ENCODE results near the gene RERE. TPM values are rescaled to one million over a fixed set of nuclear protein-coding genes. Genes with fewer than 3 reads are reported as not detected.
A peak's percentile ranks its signal among the peaks of the same experiment; 100 is the strongest.
"Not testable (repeated sequence)": the region's sequence is repeated elsewhere in the genome, so short reads cannot be mapped to it uniquely, and the experiment has no call there.

The RERE gene
- polyA plus RNA-seq, 6 donors from 2014 or later: 10.7 to 50.1 (median 22.3) TPM

GRCh38 chr1:8519167-8519566, 298.3 kb downstream of the RERE start:
- no peaks in the 10 kb centered on the region for H3K9me3 Mint-ChIP-seq
- ATAC-seq (ENCODE audit: low read depth in 2 of 2): no peak
- DNase-seq: no peak
- H3K4me3 Mint-ChIP-seq: no peak overlapping the region
- H3K27me3 Mint-ChIP-seq: no peaks in the 10 kb centered on the region
- H3K27ac Mint-ChIP-seq: no peak overlapping the region
- peaks cover 50 to 74% (median 60%) of the 10 kb centered on the region in 3 donors for H3K4me1 Mint-ChIP-seq
- peaks cover 21 to 23% of the 10 kb centered on the region in 2 donors for H3K36me3 Mint-ChIP-seq

GRCh38 chr1:8518490-8518801, 299.0 kb downstream of the RERE start:
- DNase-seq (no peak), ATAC-seq (ENCODE audit: low read depth in 2 of 2) (no peak)
- Mint-ChIP-seq H3K9me3 (no peaks in the 10 kb centered on the region), H3K27ac (peak overlapping the region in 3 of 6 donors; percentile 51 to 87 (median 83)), H3K36me3 (peaks cover 18 to 20% of the 10 kb centered on the region in 2 donors), H3K4me1 (peaks cover 43 to 67% (median 60%) of the 10 kb centered on the region in 3 donors), H3K27me3 (no peaks in the 10 kb centered on the region), H3K4me3 (no peak overlapping the region)

- H3K27ac Mint-ChIP-seq: peak overlapping the region; percentile 78 to 95 (median 84)
- H3K27me3 Mint-ChIP-seq: no peaks in the 10 kb centered on the region
- H3K9me3 Mint-ChIP-seq: no peaks in the 10 kb centered on the region
- peaks cover 39 to 61% (median 61%) of the 10 kb centered on the region in 3 donors for H3K4me1 Mint-ChIP-seq
- H3K36me3 Mint-ChIP-seq: peaks cover 15 to 16% of the 10 kb centered on the region in 2 donors
- no peak for DNase-seq
- peak overlapping the region in 1 of 8 donors; percentile 2 for H3K4me3 Mint-ChIP-seq
- ATAC-seq (ENCODE audit: low read depth in 2 of 2): peak; percentile 27 to 33
Observed at GRCh38 chr1:8517661-8518489, 299.6 kb downstream of the RERE start.

- no peak for DNase-seq
- H3K4me3 Mint-ChIP-seq: peak overlapping the region in 5 of 8 donors; percentile 13 to 37 (median 29)
- H3K36me3 Mint-ChIP-seq: peaks cover 9% of the 10 kb centered on the region in 2 donors
- H3K27me3 Mint-ChIP-seq: no peaks in the 10 kb centered on the region
- H3K9me3 Mint-ChIP-seq: no peaks in the 10 kb centered on the region
- peaks cover 39 to 68% (median 59%) of the 10 kb centered on the region in 3 donors for H3K4me1 Mint-ChIP-seq
- peak overlapping the region; percentile 78 to 95 (median 86) for H3K27ac Mint-ChIP-seq
- peak; percentile 51 to 64 for ATAC-seq (ENCODE audit: low read depth in 2 of 2)
Observed at GRCh38 chr1:8516793-8517556, 300.5 kb downstream of the RERE start.

GRCh38 chr1:8516278-8516777, 301.1 kb downstream of the RERE start:
- Mint-ChIP-seq H3K36me3 (peaks cover 8 to 9% of the 10 kb centered on the region in 2 donors), H3K4me3 (peak overlapping the region in 2 of 8 donors; percentile 13 to 33), H3K27ac (peak overlapping the region; percentile 78 to 95 (median 85)), H3K27me3 (no peaks in the 10 kb centered on the region), H3K9me3 (no peaks in the 10 kb centered on the region), H3K4me1 (peaks cover 36 to 72% (median 63%) of the 10 kb centered on the region in 3 donors)
- ATAC-seq (ENCODE audit: low read depth in 2 of 2): no peak
- DNase-seq: no peak

- no peak for DNase-seq
- peak overlapping the region in 2 of 6 donors; percentile 33 to 88 for H3K27ac Mint-ChIP-seq
- H3K9me3 Mint-ChIP-seq: no peaks in the 10 kb centered on the region
- no peaks in the 10 kb centered on the region for H3K27me3 Mint-ChIP-seq
- H3K36me3 Mint-ChIP-seq: peaks cover 8 to 13% of the 10 kb centered on the region in 2 donors
- H3K4me3 Mint-ChIP-seq: peak overlapping the region in 3 of 8 donors; percentile 13 to 43 (median 30)
- peaks cover 33 to 66% (median 65%) of the 10 kb centered on the region in 3 donors for H3K4me1 Mint-ChIP-seq
- no peak for ATAC-seq (ENCODE audit: low read depth in 2 of 2)
Observed at GRCh38 chr1:8512504-8512903, 304.9 kb downstream of the RERE start.

- H3K9me3 Mint-ChIP-seq: no peaks in the 10 kb centered on the region
- peak; percentile 87 to 90 for ATAC-seq (ENCODE audit: low read depth in 2 of 2)
- H3K27me3 Mint-ChIP-seq: no peaks in the 10 kb centered on the region
- peak overlapping the region; percentile 25 to 92 (median 71) for H3K4me3 Mint-ChIP-seq
- peak overlapping the region; percentile 33 to 97 (median 86) for H3K27ac Mint-ChIP-seq
- peaks cover 19 to 53% (median 45%) of the 10 kb centered on the region in 3 donors for H3K4me1 Mint-ChIP-seq
- peak; percentile 33 for DNase-seq
- H3K36me3 Mint-ChIP-seq: peaks cover 17 to 20% of the 10 kb centered on the region in 2 donors
Observed at GRCh38 chr1:8510041-8510823, 307.2 kb downstream of the RERE start.

GRCh38 chr1:8509579-8509978, 307.9 kb downstream of the RERE start:
- ATAC-seq (ENCODE audit: low read depth in 2 of 2) (peak in 1 of 2 donors; percentile 12), DNase-seq (no peak)
- peak overlapping the region; percentile 25 to 92 (median 71) for H3K4me3 Mint-ChIP-seq
- H3K9me3 Mint-ChIP-seq: no peaks in the 10 kb centered on the region
- H3K36me3 Mint-ChIP-seq: peaks cover 17 to 20% of the 10 kb centered on the region in 2 donors
- H3K27ac Mint-ChIP-seq: peak overlapping the region in 5 of 6 donors; percentile 80 to 97 (median 91)
- no peaks in the 10 kb centered on the region for H3K27me3 Mint-ChIP-seq
- H3K4me1 Mint-ChIP-seq: peaks cover 22 to 46% (median 39%) of the 10 kb centered on the region in 3 donors

- H3K4me3 Mint-ChIP-seq: no peak overlapping the region
- DNase-seq (no peak), ATAC-seq (ENCODE audit: low read depth in 2 of 2) (no peak)
- H3K9me3 Mint-ChIP-seq: no peaks in the 10 kb centered on the region
- H3K36me3 Mint-ChIP-seq: peaks cover 20 to 21% of the 10 kb centered on the region in 2 donors
- no peaks in the 10 kb centered on the region for H3K27me3 Mint-ChIP-seq
- peak overlapping the region in 5 of 6 donors; percentile 10 to 76 (median 63) for H3K27ac Mint-ChIP-seq
- peaks cover 21 to 37% (median 29%) of the 10 kb centered on the region in 3 donors for H3K4me1 Mint-ChIP-seq
Observed at GRCh38 chr1:8506995-8507615, 310.3 kb downstream of the RERE start.

- Mint-ChIP-seq H3K27ac (peak overlapping the region in 3 of 6 donors; percentile 10 to 76 (median 67)), H3K36me3 (peaks cover 20 to 21% of the 10 kb centered on the region in 2 donors)
- ATAC-seq (ENCODE audit: low read depth in 2 of 2): no peak
Observed at GRCh38 chr1:8506456-8506855, 311.0 kb downstream of the RERE start.

GRCh38 chr1:8503842-8504241, 313.6 kb downstream of the RERE start:
- Mint-ChIP-seq H3K36me3 (peaks cover 20 to 21% of the 10 kb centered on the region in 2 donors), H3K9me3 (peaks cover 0 to 5% (median 0%) of the 10 kb centered on the region in 7 donors), H3K4me3 (no peak overlapping the region), H3K4me1 (peaks cover 8 to 15% (median 9%) of the 10 kb centered on the region in 3 donors), H3K27ac (peak overlapping the region in 4 of 6 donors; percentile 19 to 94 (median 69)), H3K27me3 (no peaks in the 10 kb centered on the region)
- DNase-seq: no peak
- no peak for ATAC-seq (ENCODE audit: low read depth in 2 of 2)

More at GRCh38 chr1:8506456-8506855, 311.0 kb downstream of the RERE start:
- Mint-ChIP-seq H3K27me3 (no peaks in the 10 kb centered on the region), H3K4me1 (peaks cover 21 to 34% (median 26%) of the 10 kb centered on the region in 3 donors), H3K9me3 (no peaks in the 10 kb centered on the region), H3K4me3 (no peak overlapping the region)
- DNase-seq: no peak

GRCh38 chr1:8502949-8503348, 314.5 kb downstream of the RERE start:
- not testable (repeated sequence) for H3K9me3 Mint-ChIP-seq; H3K4me3 Mint-ChIP-seq; DNase-seq; H3K27me3 Mint-ChIP-seq; ATAC-seq (ENCODE audit: low read depth in 2 of 2)
- Mint-ChIP-seq H3K36me3 (peaks cover 11 to 13% of the 10 kb centered on the region in 2 donors), H3K4me1 (peaks cover 8 to 13% (median 11%) of the 10 kb centered on the region in 3 donors), H3K27ac (peak overlapping the region in 3 of 6 donors; percentile 29 to 80 (median 57))

Data from naive B cell (primary cell).